Activated T-helper 17 cell treated with anti-CD3 and anti-CD28 coated beads, Interleukin-2, amount 50 U/mL, for 72 hours (primary cell): ENCODE results near the gene ADAMTS3. TPM values are rescaled to one million over a fixed set of nuclear protein-coding genes. Genes with fewer than 3 reads are reported as not detected.

ENCODE experiments used
- ATAC-seq: fragments of 150-1000 bp; cut with Tn5 transposase; replicated peaks from 2 replicates; pipeline ENCODE4 v1.10.0; 2021; ENCODE audit warnings: mild to moderate bottlenecking, moderate library complexity
- H3K27ac Mint-ChIP-seq: one replicate; pipeline ENCODE4 v1.8.0; 2022; ENCODE audit warnings: mixed read lengths
- H3K27me3 Mint-ChIP-seq: one replicate; pipeline ENCODE4 v1.8.0; 2022; ENCODE audit warnings: mixed read lengths
- H3K36me3 Mint-ChIP-seq: one replicate; pipeline ENCODE4 v1.8.0; 2022; ENCODE audit warnings: low read depth, mild to moderate bottlenecking, mixed read lengths
- H3K4me1 Mint-ChIP-seq: one replicate; pipeline ENCODE4 v1.8.0; 2022; ENCODE audit warnings: mixed read lengths
- H3K4me3 Mint-ChIP-seq: one replicate; pipeline ENCODE4 v1.8.0; 2022; ENCODE audit warnings: mild to moderate bottlenecking, mixed read lengths
- H3K9me3 Mint-ChIP-seq: one replicate; pipeline ENCODE4 v1.8.0; 2022; ENCODE audit warnings: mixed read lengths
- total RNA-seq, 2 donors: library from RNA; stranded (reverse); gene quantifications; one replicate each; pipeline ENCODE4 v1.2.3, GENCODE V29; 2022

ADAMTS3 gene
- total RNA-seq, 2 donors from 2014 or later, result not detected

- Mint-ChIP-seq H3K27me3 (no peaks in the 10 kb centered on the region), H3K9me3 (no peaks in the 10 kb centered on the region), H3K36me3 (no peaks in the 10 kb centered on the region), H3K27ac (no peak overlapping the region), H3K4me3 (no peak overlapping the region), H3K4me1 (no peaks in the 10 kb centered on the region)
- ATAC-seq, result peak; percentile 70
Measured at GRCh38 chr4:72529148-72529822, 39.7 kb downstream of the ADAMTS3 start.

- no peak overlapping the region for H3K27ac Mint-ChIP-seq
Measured at GRCh38 chr4:72527038-72527646, 41.9 kb downstream of the ADAMTS3 start.

GRCh38 chr4:72525938-72526337 is 43.1 kb downstream of the ADAMTS3 start:
- Mint-ChIP-seq H3K9me3 (peaks cover 4% of the 10 kb centered on the region), H3K27me3 (peaks cover 3% of the 10 kb centered on the region), H3K27ac (no peak overlapping the region), H3K4me3 (no peak overlapping the region), H3K36me3 (no peaks in the 10 kb centered on the region), H3K4me1 (no peaks in the 10 kb centered on the region)
- no peak for ATAC-seq

More at GRCh38 chr4:72527038-72527646, 41.9 kb downstream of the ADAMTS3 start:
- Mint-ChIP-seq H3K36me3 (no peaks in the 10 kb centered on the region), H3K4me1 (no peaks in the 10 kb centered on the region), H3K4me3 (no peak overlapping the region), H3K9me3 (peaks cover 3% of the 10 kb centered on the region), H3K27me3 (peaks cover 2% of the 10 kb centered on the region)
- no peak for ATAC-seq

DNA sequence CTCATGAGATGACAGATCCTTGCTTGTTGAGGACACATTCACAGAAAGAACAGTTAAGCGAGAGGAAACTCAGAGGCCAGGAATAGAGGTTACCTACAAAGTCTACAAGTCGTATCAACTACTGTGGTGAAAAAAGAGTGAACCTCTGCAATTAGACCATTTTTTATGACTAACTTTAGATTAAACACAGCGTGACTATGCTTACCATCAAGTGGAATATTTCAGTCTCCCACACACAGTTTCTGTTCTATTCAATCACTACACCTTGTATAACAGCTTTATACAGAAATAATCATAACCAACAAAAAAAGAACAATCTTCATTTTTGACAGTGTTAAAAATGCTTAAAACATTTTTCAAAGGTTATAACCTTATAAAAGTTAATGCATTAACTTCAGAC is 46.6 kb downstream of the ADAMTS3 start:
- no peak for ATAC-seq
- H3K36me3 Mint-ChIP-seq, result no peaks in the 10 kb centered on the region

DNA sequence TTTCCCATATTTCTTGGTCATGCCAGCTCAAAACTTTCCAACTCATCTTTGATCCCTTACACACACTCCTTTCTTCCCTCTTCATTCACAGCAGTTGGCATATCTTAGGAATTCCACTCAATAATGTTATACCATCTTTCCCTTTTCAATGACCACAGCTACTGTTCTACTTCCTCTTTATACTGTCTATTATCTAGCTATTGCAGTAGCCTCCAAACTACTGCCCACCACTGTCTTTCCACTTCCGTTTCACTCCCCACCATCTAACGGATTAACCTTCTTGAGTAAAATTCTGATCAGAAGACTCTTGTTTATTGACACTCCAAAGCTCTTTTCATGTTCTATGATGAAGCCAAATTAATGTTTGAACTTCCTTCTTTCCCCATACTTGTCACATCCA is 55.8 kb downstream of the ADAMTS3 start:
- H3K4me3 Mint-ChIP-seq, result no peak overlapping the region
- H3K36me3 Mint-ChIP-seq, result no peaks in the 10 kb centered on the region
- no peak for ATAC-seq
- no peak overlapping the region for H3K27ac Mint-ChIP-seq
- H3K4me1 Mint-ChIP-seq, result no peaks in the 10 kb centered on the region
- peaks cover 12% of the 10 kb centered on the region for H3K9me3 Mint-ChIP-seq
- no peaks in the 10 kb centered on the region for H3K27me3 Mint-ChIP-seq

More for the DNA sequence above, 46.6 kb downstream of the ADAMTS3 start:
- Mint-ChIP-seq H3K4me1 (no peaks in the 10 kb centered on the region), H3K9me3 (peaks cover 4% of the 10 kb centered on the region), H3K4me3 (no peak overlapping the region), H3K27me3 (peaks cover 3% of the 10 kb centered on the region), H3K27ac (no peak overlapping the region)

DNA sequence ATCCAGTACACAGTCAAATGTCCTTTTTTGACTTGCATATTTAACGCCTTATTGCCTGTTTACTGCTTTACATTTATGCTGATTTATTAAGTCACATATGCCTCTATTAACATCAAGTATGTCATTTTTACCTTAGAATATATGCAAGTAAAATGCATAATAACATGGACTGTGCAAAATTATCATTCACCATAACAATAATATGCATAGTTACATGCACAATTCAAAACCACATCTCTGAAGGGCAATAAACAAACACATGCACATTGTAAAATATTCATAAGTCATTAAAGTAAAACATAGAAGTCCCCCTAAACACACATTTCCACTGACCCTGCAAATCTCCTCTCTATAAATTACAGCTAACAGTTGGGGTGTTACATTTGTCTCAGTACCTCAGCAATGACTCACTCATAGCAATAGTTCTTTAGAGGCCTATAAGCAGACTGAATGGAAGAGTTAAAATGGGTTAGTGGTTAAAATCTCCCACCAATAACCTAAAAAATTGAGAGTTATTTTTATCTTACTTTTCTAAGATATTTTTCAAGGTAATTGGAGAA is 61.1 kb downstream of the ADAMTS3 start:
- Mint-ChIP-seq H3K4me3 (no peak overlapping the region), H3K9me3 (peaks cover 12% of the 10 kb centered on the region), H3K36me3 (no peaks in the 10 kb centered on the region), H3K4me1 (no peaks in the 10 kb centered on the region), H3K27ac (no peak overlapping the region), H3K27me3 (no peaks in the 10 kb centered on the region)
- no peak for ATAC-seq

GRCh38 chr4:72507167-72507566 is 61.9 kb downstream of the ADAMTS3 start:
- no peak for ATAC-seq
- Mint-ChIP-seq H3K36me3 (no peaks in the 10 kb centered on the region), H3K9me3 (peaks cover 12% of the 10 kb centered on the region), H3K27me3 (no peaks in the 10 kb centered on the region), H3K4me3 (no peak overlapping the region), H3K4me1 (no peaks in the 10 kb centered on the region), H3K27ac (no peak overlapping the region)

GRCh38 chr4:72505314-72505744 is 63.7 kb downstream of the ADAMTS3 start:
- ATAC-seq, result no peak
- H3K36me3 Mint-ChIP-seq, result no peaks in the 10 kb centered on the region
- no peaks in the 10 kb centered on the region for H3K4me1 Mint-ChIP-seq
- no peak overlapping the region for H3K4me3 Mint-ChIP-seq
- H3K27me3 Mint-ChIP-seq, result no peaks in the 10 kb centered on the region
- no peak overlapping the region for H3K27ac Mint-ChIP-seq
- H3K9me3 Mint-ChIP-seq, result no peaks in the 10 kb centered on the region

DNA sequence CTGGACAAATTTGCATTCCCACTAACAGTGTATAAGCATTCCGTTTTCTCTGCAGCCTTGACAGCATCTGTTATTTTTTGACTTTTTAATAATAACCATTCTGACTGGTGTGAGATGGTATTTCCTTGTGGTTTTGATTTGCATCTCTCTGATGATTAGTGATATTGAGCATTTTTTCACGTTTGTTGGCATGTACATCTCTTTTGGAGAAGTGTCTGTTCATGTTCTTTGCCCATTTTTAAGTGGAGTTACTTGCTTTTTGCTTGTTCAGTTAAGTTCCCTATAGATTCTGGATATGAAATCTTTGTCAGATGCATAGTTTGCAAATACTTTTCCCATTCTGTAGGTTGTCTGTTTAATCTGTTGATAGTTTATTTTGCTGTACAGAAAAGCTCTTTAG is 68.8 kb downstream of the ADAMTS3 start:
- Mint-ChIP-seq H3K27ac (no peak overlapping the region), H3K4me1 (no peaks in the 10 kb centered on the region), H3K27me3 (no peaks in the 10 kb centered on the region)

GRCh38 chr4:72496119-72496518 is 72.9 kb downstream of the ADAMTS3 start:
- H3K4me3 Mint-ChIP-seq, result no peak overlapping the region
- peaks cover 7% of the 10 kb centered on the region for H3K9me3 Mint-ChIP-seq
- no peaks in the 10 kb centered on the region for H3K4me1 Mint-ChIP-seq
- H3K27me3 Mint-ChIP-seq, result no peaks in the 10 kb centered on the region
- no peaks in the 10 kb centered on the region for H3K36me3 Mint-ChIP-seq
- H3K27ac Mint-ChIP-seq, result no peak overlapping the region
- no peak for ATAC-seq

More for the DNA sequence above, 68.8 kb downstream of the ADAMTS3 start:
- Mint-ChIP-seq H3K36me3 (no peaks in the 10 kb centered on the region), H3K4me3 (no peak overlapping the region), H3K9me3 (no peaks in the 10 kb centered on the region)
- ATAC-seq, result no peak

- no peak for ATAC-seq
- Mint-ChIP-seq H3K27me3 (no peaks in the 10 kb centered on the region), H3K36me3 (no peaks in the 10 kb centered on the region), H3K4me3 (no peak overlapping the region), H3K4me1 (no peaks in the 10 kb centered on the region), H3K9me3 (peaks cover 7% of the 10 kb centered on the region), H3K27ac (no peak overlapping the region)
Measured at GRCh38 chr4:72494156-72494555, 74.9 kb downstream of the ADAMTS3 start.

GRCh38 chr4:72489267-72489666 is 79.8 kb downstream of the ADAMTS3 start:
- Mint-ChIP-seq H3K36me3 (no peaks in the 10 kb centered on the region), H3K27me3 (no peaks in the 10 kb centered on the region), H3K9me3 (peaks cover 5% of the 10 kb centered on the region), H3K4me3 (no peak overlapping the region), H3K4me1 (no peaks in the 10 kb centered on the region), H3K27ac (no peak overlapping the region)
- no peak for ATAC-seq

GRCh38 chr4:72486991-72487390 is 82.0 kb downstream of the ADAMTS3 start:
- Mint-ChIP-seq H3K4me1 (no peaks in the 10 kb centered on the region), H3K36me3 (no peaks in the 10 kb centered on the region), H3K9me3 (peaks cover 4% of the 10 kb centered on the region), H3K27me3 (no peaks in the 10 kb centered on the region), H3K27ac (no peak overlapping the region), H3K4me3 (no peak overlapping the region)
- ATAC-seq, result no peak

GRCh38 chr4:72484981-72485380 is 84.0 kb downstream of the ADAMTS3 start:
- H3K27me3 Mint-ChIP-seq, result no peaks in the 10 kb centered on the region
- H3K27ac Mint-ChIP-seq, result no peak overlapping the region
- peaks cover 4% of the 10 kb centered on the region for H3K9me3 Mint-ChIP-seq
- no peak overlapping the region for H3K4me3 Mint-ChIP-seq
- no peaks in the 10 kb centered on the region for H3K36me3 Mint-ChIP-seq
- no peaks in the 10 kb centered on the region for H3K4me1 Mint-ChIP-seq
- ATAC-seq, result no peak

DNA sequence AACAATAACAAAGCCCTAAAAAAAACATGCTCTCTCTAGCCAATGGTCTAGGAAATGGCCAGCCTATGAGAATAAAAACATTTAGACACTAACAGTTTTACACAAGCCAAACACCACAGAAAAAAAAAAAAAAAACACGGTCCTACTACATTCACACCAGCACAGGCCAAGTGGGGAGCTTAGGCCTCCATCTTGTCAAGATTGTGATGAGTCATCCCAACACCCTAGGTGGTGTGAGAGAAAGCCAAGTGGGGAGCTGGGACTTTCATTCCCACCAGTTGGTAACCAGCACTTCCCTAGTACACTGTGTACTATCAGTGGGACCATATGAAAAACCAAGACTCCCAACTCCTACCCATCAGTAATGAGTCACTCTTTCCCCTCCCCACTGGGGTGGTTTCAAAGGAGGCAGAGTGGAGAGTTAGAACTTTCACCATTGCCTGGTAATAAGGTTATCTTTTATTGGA is 95.6 kb downstream of the ADAMTS3 start:
- Mint-ChIP-seq H3K36me3 (no peaks in the 10 kb centered on the region), H3K4me1 (no peaks in the 10 kb centered on the region), H3K4me3 (no peak overlapping the region), H3K27ac (no peak overlapping the region), H3K27me3 (no peaks in the 10 kb centered on the region), H3K9me3 (peaks cover 5% of the 10 kb centered on the region)
- ATAC-seq, result peak; percentile 35
